ENCODE data around the gene RBM42. TPM values are rescaled to one million over a fixed set of nuclear protein-coding genes. Genes with fewer than 3 reads are reported as not detected.
"Not testable (repeated sequence)": the region's sequence is repeated elsewhere in the genome, so short reads cannot be mapped to it uniquely, and the experiment has no call there.

Gene RBM42
- total and polyA plus RNA-seq, 12 donors, result 23.9 to 107 (median 77.6) TPM

GRCh38 chr19:35587321-35587720 lies 41.5 kb upstream of the RBM42 start:
- DNase-seq, result no peak
- Histone ChIP-seq H3K36me3 (replicated peaks in 1 of 2) (no peaks in the 10 kb centered on the region), H3K4me1 (replicated peaks in 1 of 2) (no peaks in the 10 kb centered on the region), H3K27me3 (no peaks in the 10 kb centered on the region), H3K9me3 (replicated peaks in 1 of 3) (no peaks in the 10 kb centered on the region), H3K4me3 (no peak overlapping the region), H3K27ac (no peak overlapping the region)
- 33 to 63% (median 48%) methylated on average over 1 of the region's 1 CpG for WGBS, 4 donors
- TF ChIP-seq POLR2A (IDR thresholded peaks at IDR 0.05), result no peak
- TF ChIP-seq CTCF (IDR thresholded peaks at IDR 0.05), result no peak
- intact Hi-C loops (cut with DNase I), result no loop called here

- intact Hi-C loops (cut with DNase I), result no loop called here
- Histone ChIP-seq H3K9me3 (replicated peaks in 1 of 3) (no peaks in the 10 kb centered on the region), H3K4me1 (replicated peaks in 1 of 2) (no peaks in the 10 kb centered on the region), H3K27ac (no peak overlapping the region), H3K27me3 (no peaks in the 10 kb centered on the region), H3K36me3 (replicated peaks in 1 of 2) (no peaks in the 10 kb centered on the region), H3K4me3 (no peak overlapping the region)
- DNase-seq, result no peak
- no peak for TF ChIP-seq CTCF (IDR thresholded peaks at IDR 0.05)
- no peak for TF ChIP-seq POLR2A (IDR thresholded peaks at IDR 0.05)
- WGBS, 4 donors, result 78 to 87% (median 86%) methylated on average over 3 of the region's 3 CpGs
Measured at GRCh38 chr19:35590875-35591274, 38.0 kb upstream of the RBM42 start.

- Histone ChIP-seq H3K27me3 (no peaks in the 10 kb centered on the region), H3K27ac (no peak overlapping the region), H3K4me3 (no peak overlapping the region), H3K9me3 (replicated peaks in 1 of 3) (no peaks in the 10 kb centered on the region), H3K4me1 (replicated peaks in 1 of 2) (no peaks in the 10 kb centered on the region), H3K36me3 (replicated peaks in 1 of 2) (no peaks in the 10 kb centered on the region)
- peak in 6 of 7 donors; percentile 31 to 61 (median 41) for DNase-seq
- intact Hi-C loops (cut with DNase I), result loop anchor here in 1 of 2 donors (2.0 kb wide), 1 partner anchor 43 kb away; no protein-coding TSS in a partner anchor
- no peak for TF ChIP-seq POLR2A (IDR thresholded peaks at IDR 0.05)
- peak; percentile 40 to 83 (median 67) for TF ChIP-seq CTCF (IDR thresholded peaks at IDR 0.05)
- 22 to 27% (median 24%) methylated on average over 8 of the region's 8 CpGs for WGBS, 4 donors
Measured at GRCh38 chr19:35592226-35592625, 36.6 kb upstream of the RBM42 start.

DNA sequence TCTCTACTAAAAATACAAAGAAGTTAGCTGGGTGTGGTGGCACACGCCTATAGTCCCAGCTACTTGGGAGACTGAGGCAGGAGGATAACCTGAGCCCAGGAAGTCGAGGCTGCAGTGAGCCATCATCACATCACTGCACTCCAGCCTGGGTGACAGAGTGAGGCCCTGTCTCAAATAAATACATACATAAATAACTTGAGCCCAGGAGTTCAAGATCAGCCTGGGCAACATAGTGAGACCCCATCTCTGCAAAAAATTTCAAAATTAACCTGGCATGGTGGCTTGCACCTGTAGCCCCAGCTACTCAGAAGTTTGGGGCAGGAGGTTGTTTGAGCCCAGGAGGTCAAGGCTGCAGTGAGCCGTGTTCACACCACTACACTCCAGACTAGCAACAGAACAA lies 33.8 kb upstream of the RBM42 start:
- not testable (repeated sequence) for H3K27ac ChIP-seq; H3K27me3 ChIP-seq; H3K36me3 ChIP-seq (replicated peaks in 1 of 2); H3K9me3 ChIP-seq (replicated peaks in 1 of 3); H3K4me1 ChIP-seq (replicated peaks in 1 of 2); H3K4me3 ChIP-seq; DNase-seq
- 57 to 73% (median 63%) methylated on average over 3 of the region's 3 CpGs for WGBS, 4 donors
- intact Hi-C loops (cut with DNase I), result loop anchor here in 1 of 2 donors (5.0 kb wide), 1 partner anchor 48 kb away; the partner anchor contains the start of gene TMEM147

- no peaks in the 10 kb centered on the region for H3K36me3 ChIP-seq (replicated peaks in 1 of 2)
- H3K9me3 ChIP-seq (replicated peaks in 1 of 3), result no peaks in the 10 kb centered on the region
- DNase-seq, result no peak
- WGBS, 4 donors, result 89 to 100% (median 98%) methylated on average over 1 of the region's 1 CpG
- H3K4me3 ChIP-seq, result no peak overlapping the region
- intact Hi-C loops (cut with DNase I), result loop anchor here in 1 of 2 donors (5.0 kb wide), 1 partner anchor 49 kb away; the partner anchor contains the start of gene TMEM147
- H3K27ac ChIP-seq, result no peak overlapping the region
- H3K4me1 ChIP-seq (replicated peaks in 1 of 2), result no peaks in the 10 kb centered on the region
- no peaks in the 10 kb centered on the region for H3K27me3 ChIP-seq
- TF ChIP-seq POLR2A (IDR thresholded peaks at IDR 0.05) (no peak), CTCF (IDR thresholded peaks at IDR 0.05) (no peak)
Measured at GRCh38 chr19:35595928-35596327, 32.9 kb upstream of the RBM42 start.
